Measurements from ENCODE around the gene CT55.

CT55 gene

GRCh38 chrX:135112743-135113142 lies 58.5 kb downstream of the CT55 start:
- Histone ChIP-seq H4K5ac (ENCODE audit: low read length) (no peak overlapping the region), H3K27me3 (ENCODE audit: insufficient read depth, low read length, poor library complexity) (no peaks in the 10 kb centered on the region), H3K4ac (ENCODE audit: low read depth, low read length) (no peak overlapping the region), H2BK120ac (ENCODE audit: low read depth, low read length) (no peak overlapping the region), H3K27ac (ENCODE audit: low read depth, low read length) (no peak overlapping the region), H3K23ac (ENCODE audit: low read length) (no peak overlapping the region), H3K4me3 (ENCODE audit: low read length) (no peak overlapping the region), H3K79me1 (ENCODE audit: low read length) (no peaks in the 10 kb centered on the region), H3K79me2 (ENCODE audit: control insufficient read depth, insufficient read depth, low read length) (no peaks in the 10 kb centered on the region), H2BK15ac (replicated peaks; ENCODE audit: low read depth) (no peak overlapping the region), H3K4me1 (ENCODE audit: control insufficient read depth, low read depth, low read length) (no peaks in the 10 kb centered on the region), H3K4me2 (ENCODE audit: low read length) (no peak overlapping the region), H3K9ac (ENCODE audit: low read length) (no peak overlapping the region), H4K8ac (ENCODE audit: low read depth, low read length) (no peak overlapping the region), H3K36me3 (ENCODE audit: control insufficient read depth, insufficient read depth, low read length) (no peaks in the 10 kb centered on the region), H2AK5ac (ENCODE audit: low read length) (no peak overlapping the region), H3K18ac (ENCODE audit: low read length) (no peak overlapping the region), H3K56ac (ENCODE audit: low read length) (no peak overlapping the region), H2BK5ac (ENCODE audit: low read length) (no peak overlapping the region)
- no peak for DNase-seq
- no CpG with 5 or more reads among the region's 1 CpG for WGBS (ENCODE audit: extremely low coverage, insufficient coverage, low lambda C conversion rate)

DNA sequence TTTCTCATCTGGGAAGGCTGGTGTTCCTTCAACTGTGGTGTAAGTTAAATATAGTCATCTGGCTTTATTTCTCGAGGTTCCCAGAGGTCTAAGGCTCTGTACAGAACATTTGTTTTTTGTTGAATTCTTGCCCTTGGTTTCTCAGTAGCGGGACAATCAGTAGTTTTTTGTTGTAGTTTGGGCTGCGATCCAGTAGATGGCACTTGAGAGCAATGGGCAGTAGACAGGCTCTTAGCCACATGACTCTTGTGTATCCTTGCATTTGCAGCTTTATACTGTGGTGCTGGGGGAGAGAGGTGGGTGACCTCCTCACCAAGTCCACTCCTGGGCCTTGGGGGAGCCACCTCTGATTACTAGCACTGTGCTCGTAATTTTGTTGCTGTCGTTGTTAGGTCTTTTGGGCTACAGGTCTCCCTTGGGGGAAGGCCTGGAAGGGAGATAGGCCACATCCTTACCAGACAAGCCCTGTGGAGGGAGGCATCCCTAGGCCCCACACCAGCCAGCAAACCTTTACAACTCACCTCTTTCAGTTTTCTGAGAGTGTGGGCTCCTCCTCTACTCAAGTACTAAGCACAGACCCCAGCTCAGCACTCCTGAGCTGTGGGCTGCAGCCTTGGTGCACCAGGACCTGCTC lies 59.0 kb downstream of the CT55 start:
- no peaks in the 10 kb centered on the region for H3K4me1 ChIP-seq (ENCODE audit: control insufficient read depth, low read depth, low read length)
- no peak overlapping the region for H2AK5ac ChIP-seq (ENCODE audit: low read length)
- H3K27ac ChIP-seq (ENCODE audit: low read depth, low read length), result no peak overlapping the region
- no peak overlapping the region for H3K23ac ChIP-seq (ENCODE audit: low read length)
- H4K8ac ChIP-seq (ENCODE audit: low read depth, low read length), result no peak overlapping the region
- no peak overlapping the region for H2BK5ac ChIP-seq (ENCODE audit: low read length)
- H2BK120ac ChIP-seq (ENCODE audit: low read depth, low read length), result no peak overlapping the region
- DNase-seq, result peak; percentile 54
- H3K36me3 ChIP-seq (ENCODE audit: control insufficient read depth, insufficient read depth, low read length), result no peaks in the 10 kb centered on the region
- no peak overlapping the region for H3K4ac ChIP-seq (ENCODE audit: low read depth, low read length)
- no peaks in the 10 kb centered on the region for H3K79me1 ChIP-seq (ENCODE audit: low read length)
- H3K4me2 ChIP-seq (ENCODE audit: low read length), result no peak overlapping the region
- no peak overlapping the region for H3K9ac ChIP-seq (ENCODE audit: low read length)
- H3K27me3 ChIP-seq (ENCODE audit: insufficient read depth, low read length, poor library complexity), result no peaks in the 10 kb centered on the region
- no peak overlapping the region for H4K5ac ChIP-seq (ENCODE audit: low read length)
- no peaks in the 10 kb centered on the region for H3K79me2 ChIP-seq (ENCODE audit: control insufficient read depth, insufficient read depth, low read length)
- H3K56ac ChIP-seq (ENCODE audit: low read length), result no peak overlapping the region
- WGBS (ENCODE audit: extremely low coverage, insufficient coverage, low lambda C conversion rate), result no CpG with 5 or more reads among the region's 5 CpGs
- no peak overlapping the region for H3K4me3 ChIP-seq (ENCODE audit: low read length)
- H2BK15ac ChIP-seq (replicated peaks; ENCODE audit: low read depth), result no peak overlapping the region
- no peak overlapping the region for H3K18ac ChIP-seq (ENCODE audit: low read length)

DNA sequence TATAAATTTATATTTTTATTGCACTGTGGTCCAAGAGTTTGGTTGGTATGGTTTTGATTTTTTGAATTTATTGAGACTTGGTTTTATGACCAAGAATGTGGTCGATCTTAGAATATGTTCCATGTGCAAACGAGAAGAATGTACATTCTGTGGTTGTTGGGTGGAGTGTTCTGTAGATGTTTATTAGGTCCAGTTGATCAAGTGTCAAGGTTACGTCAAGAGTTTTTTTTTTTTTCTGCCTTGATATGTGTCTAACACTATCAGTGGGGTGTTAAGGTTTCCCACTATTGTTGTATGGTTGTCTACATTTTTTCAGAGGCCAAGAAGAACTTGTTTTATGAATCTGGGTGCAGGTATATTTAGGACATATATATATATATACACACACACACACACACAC lies 61.6 kb downstream of the CT55 start:
- Histone ChIP-seq H3K79me1 (ENCODE audit: low read length) (no peaks in the 10 kb centered on the region), H3K4me2 (ENCODE audit: low read length) (no peak overlapping the region), H2BK5ac (ENCODE audit: low read length) (no peak overlapping the region), H3K4me3 (ENCODE audit: low read length) (no peak overlapping the region), H2BK120ac (ENCODE audit: low read depth, low read length) (no peak overlapping the region), H3K56ac (ENCODE audit: low read length) (no peak overlapping the region), H3K4me1 (ENCODE audit: control insufficient read depth, low read depth, low read length) (no peaks in the 10 kb centered on the region), H3K27ac (ENCODE audit: low read depth, low read length) (no peak overlapping the region), H3K36me3 (ENCODE audit: control insufficient read depth, insufficient read depth, low read length) (no peaks in the 10 kb centered on the region), H3K79me2 (ENCODE audit: control insufficient read depth, insufficient read depth, low read length) (no peaks in the 10 kb centered on the region), H2AK5ac (ENCODE audit: low read length) (no peak overlapping the region), H3K18ac (ENCODE audit: low read length) (no peak overlapping the region), H2BK15ac (replicated peaks; ENCODE audit: low read depth) (no peak overlapping the region), H3K4ac (ENCODE audit: low read depth, low read length) (no peak overlapping the region), H4K5ac (ENCODE audit: low read length) (no peak overlapping the region), H3K27me3 (ENCODE audit: insufficient read depth, low read length, poor library complexity) (no peaks in the 10 kb centered on the region), H3K9ac (ENCODE audit: low read length) (no peak overlapping the region), H3K23ac (ENCODE audit: low read length) (no peak overlapping the region), H4K8ac (ENCODE audit: low read depth, low read length) (no peak overlapping the region)
- DNase-seq, result no peak
- WGBS (ENCODE audit: extremely low coverage, insufficient coverage, low lambda C conversion rate), result no CpG with 5 or more reads among the region's 3 CpGs
